ENCODE results near the gene MACROD2. TPM values are rescaled to one million over a fixed set of nuclear protein-coding genes. Genes with fewer than 3 reads are reported as not detected.
A peak's percentile ranks its signal among the peaks of the same experiment; 100 is the strongest.
"Not testable (repeated sequence)": the region's sequence is repeated elsewhere in the genome, so short reads cannot be mapped to it uniquely, and the experiment has no call there.

Gene MACROD2
- polyA plus RNA-seq, 6 donors from 2014 or later: 27.2 to 49.3 (median 36.4) TPM

GRCh38 chr20:14210146-14210545 is 214.8 kb downstream of the MACROD2 start:
- Mint-ChIP-seq H3K27ac (no peak overlapping the region), H3K4me1 (no peaks in the 10 kb centered on the region), H3K9me3 (peaks cover 0 to 5% (median 1%) of the 10 kb centered on the region in 7 donors), H3K27me3 (no peaks in the 10 kb centered on the region), H3K4me3 (no peak overlapping the region), H3K36me3 (no peaks in the 10 kb centered on the region)
- ATAC-seq (ENCODE audit: low read depth in 2 of 2): no peak
- no peak for DNase-seq

GRCh38 chr20:14214046-14214445 is 218.7 kb downstream of the MACROD2 start:
- Mint-ChIP-seq H3K4me1 (no peaks in the 10 kb centered on the region), H3K27ac (no peak overlapping the region), H3K27me3 (no peaks in the 10 kb centered on the region), H3K4me3 (no peak overlapping the region), H3K9me3 (peaks cover 0 to 4% (median 0%) of the 10 kb centered on the region in 7 donors), H3K36me3 (no peaks in the 10 kb centered on the region)
- ATAC-seq (ENCODE audit: low read depth in 2 of 2): no peak
- no peak for DNase-seq

- H3K27ac Mint-ChIP-seq; DNase-seq; H3K4me1 Mint-ChIP-seq; ATAC-seq (ENCODE audit: low read depth in 2 of 2); H3K9me3 Mint-ChIP-seq; H3K4me3 Mint-ChIP-seq; H3K36me3 Mint-ChIP-seq; H3K27me3 Mint-ChIP-seq: not testable (repeated sequence)
These were observed 220.6 kb downstream of the MACROD2 start for GRCh38 chr20:14215880-14216279.

- no peaks in the 10 kb centered on the region for H3K36me3 Mint-ChIP-seq
- H3K9me3 Mint-ChIP-seq: peaks cover 0 to 3% (median 0%) of the 10 kb centered on the region in 7 donors
- peak overlapping the region in 1 of 8 donors; percentile 13 for H3K4me3 Mint-ChIP-seq
- H3K4me1 Mint-ChIP-seq: no peaks in the 10 kb centered on the region
- DNase-seq (no peak), ATAC-seq (ENCODE audit: low read depth in 2 of 2) (no peak)
- no peak overlapping the region for H3K27ac Mint-ChIP-seq
- H3K27me3 Mint-ChIP-seq: peaks cover 0 to 7% (median 4%) of the 10 kb centered on the region in 3 donors
These were observed 224.6 kb downstream of the MACROD2 start for GRCh38 chr20:14219801-14220461.

GRCh38 chr20:14220986-14221385 is 225.7 kb downstream of the MACROD2 start:
- DNase-seq (no peak), ATAC-seq (ENCODE audit: low read depth in 2 of 2) (no peak)
- Mint-ChIP-seq H3K36me3 (no peaks in the 10 kb centered on the region), H3K27me3 (peaks cover 0 to 12% (median 9%) of the 10 kb centered on the region in 3 donors), H3K4me3 (no peak overlapping the region), H3K9me3 (peaks cover 0 to 4% (median 2%) of the 10 kb centered on the region in 7 donors), H3K4me1 (no peaks in the 10 kb centered on the region), H3K27ac (no peak overlapping the region)

- peaks cover 0 to 17% (median 10%) of the 10 kb centered on the region in 3 donors for H3K27me3 Mint-ChIP-seq
- no peak for ATAC-seq (ENCODE audit: low read depth in 2 of 2)
- no peak for DNase-seq
- H3K4me3 Mint-ChIP-seq: no peak overlapping the region
- peaks cover 0 to 6% (median 0%) of the 10 kb centered on the region in 7 donors for H3K9me3 Mint-ChIP-seq
- no peak overlapping the region for H3K27ac Mint-ChIP-seq
- H3K4me1 Mint-ChIP-seq: no peaks in the 10 kb centered on the region
- no peaks in the 10 kb centered on the region for H3K36me3 Mint-ChIP-seq
These were observed 228.5 kb downstream of the MACROD2 start for GRCh38 chr20:14223806-14224205.

- peaks cover 0 to 17% (median 6%) of the 10 kb centered on the region in 3 donors for H3K27me3 Mint-ChIP-seq
- H3K4me3 Mint-ChIP-seq; H3K36me3 Mint-ChIP-seq; DNase-seq; H3K27ac Mint-ChIP-seq; H3K4me1 Mint-ChIP-seq; ATAC-seq (ENCODE audit: low read depth in 2 of 2): not testable (repeated sequence)
- peaks cover 0 to 10% (median 1%) of the 10 kb centered on the region in 7 donors for H3K9me3 Mint-ChIP-seq
These were observed 231.0 kb downstream of the MACROD2 start for GRCh38 chr20:14226051-14227049.

- Mint-ChIP-seq H3K27me3 (no peaks in the 10 kb centered on the region), H3K9me3 (peaks cover 0 to 9% (median 2%) of the 10 kb centered on the region in 7 donors), H3K36me3 (no peaks in the 10 kb centered on the region), H3K4me3 (no peak overlapping the region), H3K27ac (no peak overlapping the region), H3K4me1 (no peaks in the 10 kb centered on the region)
- ATAC-seq (ENCODE audit: low read depth in 2 of 2): no peak
- no peak for DNase-seq
These were observed 237.3 kb downstream of the MACROD2 start for GRCh38 chr20:14232650-14233049.

- Mint-ChIP-seq H3K27ac (no peak overlapping the region), H3K9me3 (peaks cover 0 to 8% (median 2%) of the 10 kb centered on the region in 7 donors), H3K4me3 (no peak overlapping the region), H3K27me3 (no peaks in the 10 kb centered on the region), H3K4me1 (no peaks in the 10 kb centered on the region), H3K36me3 (no peaks in the 10 kb centered on the region)
- DNase-seq (no peak), ATAC-seq (ENCODE audit: low read depth in 2 of 2) (no peak)
These were observed 239.5 kb downstream of the MACROD2 start for GRCh38 chr20:14234666-14235295.

- Mint-ChIP-seq H3K27ac (no peak overlapping the region), H3K4me1 (no peaks in the 10 kb centered on the region), H3K27me3 (no peaks in the 10 kb centered on the region), H3K9me3 (peaks cover 0 to 8% (median 2%) of the 10 kb centered on the region in 7 donors), H3K36me3 (no peaks in the 10 kb centered on the region), H3K4me3 (no peak overlapping the region)
- no peak for ATAC-seq (ENCODE audit: low read depth in 2 of 2)
- no peak for DNase-seq
These were observed 240.0 kb downstream of the MACROD2 start for GRCh38 chr20:14235355-14235754.

- H3K27ac Mint-ChIP-seq: no peak overlapping the region
- no peak overlapping the region for H3K4me3 Mint-ChIP-seq
- no peaks in the 10 kb centered on the region for H3K36me3 Mint-ChIP-seq
- H3K9me3 Mint-ChIP-seq: peaks cover 0 to 3% (median 0%) of the 10 kb centered on the region in 7 donors
- DNase-seq (no peak), ATAC-seq (ENCODE audit: low read depth in 2 of 2) (no peak)
- H3K4me1 Mint-ChIP-seq: no peaks in the 10 kb centered on the region
- no peaks in the 10 kb centered on the region for H3K27me3 Mint-ChIP-seq
These were observed 250.2 kb downstream of the MACROD2 start for GRCh38 chr20:14245368-14245970.

GRCh38 chr20:14259689-14260088 is 264.4 kb downstream of the MACROD2 start:
- Mint-ChIP-seq H3K9me3 (peaks cover 0 to 7% (median 5%) of the 10 kb centered on the region in 7 donors), H3K27me3 (no peaks in the 10 kb centered on the region), H3K4me3 (no peak overlapping the region), H3K27ac (no peak overlapping the region), H3K4me1 (no peaks in the 10 kb centered on the region), H3K36me3 (peaks cover 0 to 4% of the 10 kb centered on the region in 2 donors)
- no peak for DNase-seq
- ATAC-seq (ENCODE audit: low read depth in 2 of 2): no peak

GRCh38 chr20:14260367-14260766 is 265.1 kb downstream of the MACROD2 start:
- H3K27me3 Mint-ChIP-seq: no peaks in the 10 kb centered on the region
- no peak overlapping the region for H3K4me3 Mint-ChIP-seq
- peaks cover 0 to 7% (median 3%) of the 10 kb centered on the region in 7 donors for H3K9me3 Mint-ChIP-seq
- no peak overlapping the region for H3K27ac Mint-ChIP-seq
- ATAC-seq (ENCODE audit: low read depth in 2 of 2): no peak
- DNase-seq: no peak
- H3K4me1 Mint-ChIP-seq: no peaks in the 10 kb centered on the region
- peaks cover 0 to 4% of the 10 kb centered on the region in 2 donors for H3K36me3 Mint-ChIP-seq
